Stimulated activated CD8-positive, alpha-beta memory T cell treated with anti-CD3 and anti-CD28 coated beads, Interleukin-12 subunit alpha, Interleukin-12 subunit beta, amount 100 ng/mL, for 1 hour (primary cell): ENCODE results near the gene RUNX2.
"Not testable (repeated sequence)": the region's sequence is repeated elsewhere in the genome, so short reads cannot be mapped to it uniquely, and the experiment has no call there.

Source experiments
- DNase-seq: peaks from one replicate; pipeline ENCODE4 v3.0.0-alpha.2; 2020; ENCODE audit warnings: low read depth

The RUNX2 gene

GRCh38 chr6:45647341-45648261 lies 319.5 kb downstream of the RUNX2 start:
- DNase-seq, result no peak

- DNase-seq, result no peak
These were observed 320.1 kb downstream of the RUNX2 start for GRCh38 chr6:45648262-45648620.

GRCh38 chr6:45650524-45651135 lies 322.5 kb downstream of the RUNX2 start:
- no peak for DNase-seq

- DNase-seq, result no peak
These were observed 323.2 kb downstream of the RUNX2 start for GRCh38 chr6:45651301-45651700.

GRCh38 chr6:45652416-45652815 lies 324.3 kb downstream of the RUNX2 start:
- DNase-seq, result no peak

GRCh38 chr6:45653117-45653883 lies 325.2 kb downstream of the RUNX2 start:
- no peak for DNase-seq

GRCh38 chr6:45654673-45655072 lies 326.5 kb downstream of the RUNX2 start:
- DNase-seq, result no peak

GRCh38 chr6:45655745-45656476 lies 327.8 kb downstream of the RUNX2 start:
- DNase-seq, result no peak

- DNase-seq, result no peak
These were observed 329.1 kb downstream of the RUNX2 start for GRCh38 chr6:45657226-45657625.

- no peak for DNase-seq
These were observed 330.3 kb downstream of the RUNX2 start for GRCh38 chr6:45658400-45658799.

GRCh38 chr6:45658958-45659357 lies 330.8 kb downstream of the RUNX2 start:
- DNase-seq, result no peak

GRCh38 chr6:45661661-45662060 lies 333.5 kb downstream of the RUNX2 start:
- no peak for DNase-seq

GRCh38 chr6:45663251-45664221 lies 335.4 kb downstream of the RUNX2 start:
- DNase-seq, result no peak

- DNase-seq, result no peak
These were observed 336.6 kb downstream of the RUNX2 start for GRCh38 chr6:45664707-45665106.

- DNase-seq, result no peak
These were observed 337.7 kb downstream of the RUNX2 start for GRCh38 chr6:45665859-45666258.

- DNase-seq, result no peak
These were observed 338.7 kb downstream of the RUNX2 start for GRCh38 chr6:45666846-45667245.

GRCh38 chr6:45667300-45667699 lies 339.2 kb downstream of the RUNX2 start:
- no peak for DNase-seq

GRCh38 chr6:45667766-45668165 lies 339.6 kb downstream of the RUNX2 start:
- no peak for DNase-seq

GRCh38 chr6:45668705-45669104 lies 340.6 kb downstream of the RUNX2 start:
- DNase-seq, result no peak

- not testable (repeated sequence) for DNase-seq
These were observed 345.0 kb downstream of the RUNX2 start for GRCh38 chr6:45673167-45673566.

- not testable (repeated sequence) for DNase-seq
These were observed 347.0 kb downstream of the RUNX2 start for GRCh38 chr6:45675166-45675565.
